A549 treated with GW870086 at 1 μM for 4 hours (cell line): ENCODE measurements around the gene OR11H7. TPM values are rescaled to one million over a fixed set of nuclear protein-coding genes. Genes with fewer than 3 reads are reported as not detected.

Experiments
- total RNA-seq: library from RNA; stranded (reverse); fragments of 200-300 nt; extraction: Qiagen RNA extraction; gene quantifications from 5 replicates; pipeline ENCODE4 v1.2.3, GENCODE V29; 2022; ENCODE audit warnings: low read depth

OR11H7 gene
- not detected in 5 replicates for total RNA-seq

DNA sequence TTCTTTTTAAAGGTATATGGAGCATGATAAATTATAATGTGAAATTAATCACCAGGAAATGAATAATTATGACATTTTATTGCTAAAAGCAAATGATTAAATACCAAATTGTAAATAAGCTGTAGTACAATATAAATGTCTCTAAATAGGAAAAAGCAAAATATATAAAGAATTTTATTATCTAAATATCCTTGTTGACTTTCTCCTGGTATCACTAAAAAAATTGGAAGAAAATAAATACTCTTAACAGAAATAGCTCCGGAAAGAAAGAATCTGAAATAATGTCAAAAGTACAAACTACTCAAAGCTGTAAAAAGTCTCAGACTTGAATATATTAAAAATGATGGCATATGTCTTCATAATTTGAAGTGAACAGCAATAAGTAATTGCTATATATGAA lies at the start of gene OR11H7:
TSS of gene OR11H7 (plus strand) at position 301 of the 400 bp plus-strand sequence.

DNA sequence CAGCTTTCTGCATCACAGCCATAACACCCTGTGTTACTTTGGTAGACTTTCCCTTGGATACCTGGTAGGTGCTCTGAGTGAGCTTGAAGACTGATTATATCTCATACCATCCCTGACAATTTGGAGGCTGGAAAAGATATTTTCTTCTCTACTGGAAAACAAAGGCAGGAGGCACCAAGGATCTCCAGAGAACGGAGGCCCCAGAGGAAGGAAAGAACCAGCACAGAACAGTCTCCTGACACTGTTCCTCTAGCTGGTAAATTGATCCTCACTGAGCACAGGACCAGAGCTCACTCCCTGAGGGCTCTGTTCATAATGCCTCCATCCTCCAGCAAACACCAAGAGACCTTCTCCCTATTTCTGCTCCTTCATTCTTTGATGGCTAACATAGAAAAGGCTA lies 38.2 kb upstream of the OR11H7 start, which contains the start of gene OR11G2:
TSS of gene OR11G2 (plus strand) at position 301 of the 400 bp plus-strand sequence. CDS start 6,542 bp downstream, outside the sequence.

DNA sequence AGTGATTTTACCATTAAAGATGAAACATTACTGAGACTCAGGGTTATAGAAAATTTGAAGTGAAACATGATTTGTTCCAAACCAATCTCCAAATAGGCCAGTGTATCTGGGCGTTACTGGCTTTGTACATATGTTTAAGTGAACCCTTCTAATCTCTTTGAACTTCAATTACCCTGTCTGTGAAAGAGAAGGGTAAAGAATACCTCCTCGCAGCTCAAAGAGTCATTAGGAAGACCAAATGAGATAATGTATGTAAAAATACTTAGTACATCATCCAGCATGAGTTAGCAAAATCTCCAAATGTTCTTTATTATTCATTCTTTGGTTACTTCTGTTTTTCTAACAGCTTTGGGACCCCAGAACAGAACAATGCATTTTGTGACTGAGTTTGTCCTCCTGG lies 5.4 kb upstream of the OR11H7 start, which contains the start of gene OR11H6:
TSS of gene OR11H6 (plus strand) at position 301 of the 400 bp plus-strand sequence. CDS start at position 301, 0 bp downstream.

Other genes starting within 250 kb of the OR11H7 start
- not detected in 5 replicates for gene OR4Q2, start 226.8 kb upstream of the OR11H7 start, total RNA-seq
- gene OR4K14, start 209.7 kb upstream of the OR11H7 start, total RNA-seq, result not detected in 5 replicates
- not detected in 5 replicates for gene OR4K13, start 192.9 kb upstream of the OR11H7 start, total RNA-seq
- gene OR4L1, start 168.9 kb upstream of the OR11H7 start, total RNA-seq, result not detected in 5 replicates
- not detected in 5 replicates for gene OR4K17, start 118.2 kb upstream of the OR11H7 start, total RNA-seq
- not detected in 5 replicates for gene OR4N5, start 90.2 kb upstream of the OR11H7 start, total RNA-seq
- gene OR11G2, start 38.1 kb upstream of the OR11H7 start, total RNA-seq, result not detected in 5 replicates
- not detected in 5 replicates for gene OR11H6, start 5.3 kb upstream of the OR11H7 start, total RNA-seq
- gene OR11H4, start 10.3 kb downstream of the OR11H7 start, total RNA-seq, result not detected in 5 replicates
- 15.0 to 26.9 TPM (median 20.1 TPM) in 5 replicates for gene TTC5, start 77.0 kb downstream of the OR11H7 start, total RNA-seq
- 37.5 to 48.0 TPM (median 40.6 TPM) in 5 replicates for gene CCNB1IP1, start 104.3 kb downstream of the OR11H7 start, total RNA-seq
- 17.2 to 23.2 TPM (median 19.6 TPM) in 5 replicates for gene PARP2, start 114.7 kb downstream of the OR11H7 start, total RNA-seq
- 8.3 to 10.6 TPM (median 9.2 TPM) in 5 replicates for gene TEP1, start 184.5 kb downstream of the OR11H7 start, total RNA-seq
- gene KLHL33, start 207.2 kb downstream of the OR11H7 start, total RNA-seq, result not detected in 5 replicates
- gene OSGEP, start 225.8 kb downstream of the OR11H7 start, total RNA-seq, result 23.8 to 28.4 TPM (median 25.2 TPM) in 5 replicates
- 248 to 258 TPM (median 252 TPM) in 5 replicates for gene APEX1, start 226.2 kb downstream of the OR11H7 start, total RNA-seq
- 28.5 to 38.8 TPM (median 31.7 TPM) in 5 replicates for gene PIP4P1, start 232.5 kb downstream of the OR11H7 start, total RNA-seq
- gene PNP, start 240.4 kb downstream of the OR11H7 start, total RNA-seq, result 156 to 183 TPM (median 162 TPM) in 5 replicates